ENCODE measurements around the gene GIGYF2. TPM values are rescaled to one million over a fixed set of nuclear protein-coding genes. Genes with fewer than 3 reads are reported as not detected.

Gene GIGYF2
- total and polyA plus RNA-seq, 2 of the 13 experiments (the other 11 are each of a cell fraction or from before 2014, with no cell fraction given): 44.9 to 73.5 TPM

GRCh38 chr2:232860593-232861241 is 163.6 kb downstream of the GIGYF2 start (continued):
- no peak for TF ChIP-seq ZNF646 (CRISPR knock-in tag; IDR thresholded peaks at IDR 0.05)
- TF ChIP-seq ZNF530 (CRISPR knock-in tag; IDR thresholded peaks at IDR 0.05; ENCODE audit: low read depth): no peak
- peak; percentile 39; the same call in 1 of the 2 replicates for TF ChIP-seq NCOA2 (CRISPR knock-in tag; IDR thresholded peaks at IDR 0.05)
- no peak for TF ChIP-seq RNF219 (CRISPR knock-in tag; IDR thresholded peaks at IDR 0.05)
- peak; percentile 98 for TF ChIP-seq ASH2L (IDR thresholded peaks at IDR 0.05; ENCODE audit: insufficient read length, low read depth, low read length)
- no peak for TF ChIP-seq ZFP82 (CRISPR knock-in tag; IDR thresholded peaks at IDR 0.05; ENCODE audit: borderline replicate concordance)
- TF ChIP-seq ZMAT3 (CRISPR knock-in tag; conservative IDR thresholded peaks at IDR 0.05): no peak
- TF ChIP-seq ZFP91 (CRISPR knock-in tag; IDR thresholded peaks at IDR 0.05; ENCODE audit: borderline replicate concordance): 0 out of 2 replicates have a peak, but pooled peaks have one; percentile 28
- no peak for TF ChIP-seq ZFP37 (CRISPR knock-in tag; IDR thresholded peaks at IDR 0.05; ENCODE audit: borderline replicate concordance)
- no peak for TF ChIP-seq ARNT (IDR thresholded peaks at IDR 0.05)
- peak; percentile 26; the same call in 1 of the 2 replicates for TF ChIP-seq RARA (CRISPR knock-in tag; IDR thresholded peaks at IDR 0.05)
- TF ChIP-seq GPBP1L1 (CRISPR knock-in tag; IDR thresholded peaks at IDR 0.05): no peak
